Measurements from ENCODE around the gene SARDH.
"Not testable (repeated sequence)": the region's sequence is repeated elsewhere in the genome, so short reads cannot be mapped to it uniquely, and the experiment has no call there.

SARDH gene

DNA sequence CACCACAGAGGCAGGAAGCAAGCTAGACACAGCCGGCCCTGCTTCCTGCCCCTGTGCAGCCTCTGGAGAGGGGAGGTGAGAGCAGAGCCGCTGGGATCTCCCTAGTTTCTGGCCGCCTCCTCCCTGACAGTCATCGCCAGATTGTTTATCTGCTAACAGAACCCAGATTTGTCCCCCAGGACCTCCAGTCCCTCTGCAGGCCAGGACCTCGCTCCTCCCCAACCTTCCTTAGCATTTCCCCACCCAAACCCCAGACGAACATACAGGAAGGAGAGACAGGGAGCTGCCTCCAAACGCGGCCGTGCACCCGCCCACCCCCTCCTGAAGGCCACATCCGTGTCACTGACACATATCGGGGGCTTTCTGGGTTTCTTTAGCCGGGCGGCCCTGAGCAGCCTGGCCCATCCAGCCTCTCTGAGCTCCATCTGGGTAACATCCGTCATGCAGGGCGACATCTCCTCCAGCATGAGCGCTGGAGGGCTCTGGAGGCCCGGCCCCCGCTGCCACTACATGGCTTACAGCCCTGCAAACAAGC, 54.5 kb downstream of the SARDH start:
- no peak for DNase-seq

GRCh38 chr9:133682818-133683585, 55.1 kb downstream of the SARDH start:
- DNase-seq = no peak

GRCh38 chr9:133681658-133682306, 56.4 kb downstream of the SARDH start:
- DNase-seq = no peak

DNA sequence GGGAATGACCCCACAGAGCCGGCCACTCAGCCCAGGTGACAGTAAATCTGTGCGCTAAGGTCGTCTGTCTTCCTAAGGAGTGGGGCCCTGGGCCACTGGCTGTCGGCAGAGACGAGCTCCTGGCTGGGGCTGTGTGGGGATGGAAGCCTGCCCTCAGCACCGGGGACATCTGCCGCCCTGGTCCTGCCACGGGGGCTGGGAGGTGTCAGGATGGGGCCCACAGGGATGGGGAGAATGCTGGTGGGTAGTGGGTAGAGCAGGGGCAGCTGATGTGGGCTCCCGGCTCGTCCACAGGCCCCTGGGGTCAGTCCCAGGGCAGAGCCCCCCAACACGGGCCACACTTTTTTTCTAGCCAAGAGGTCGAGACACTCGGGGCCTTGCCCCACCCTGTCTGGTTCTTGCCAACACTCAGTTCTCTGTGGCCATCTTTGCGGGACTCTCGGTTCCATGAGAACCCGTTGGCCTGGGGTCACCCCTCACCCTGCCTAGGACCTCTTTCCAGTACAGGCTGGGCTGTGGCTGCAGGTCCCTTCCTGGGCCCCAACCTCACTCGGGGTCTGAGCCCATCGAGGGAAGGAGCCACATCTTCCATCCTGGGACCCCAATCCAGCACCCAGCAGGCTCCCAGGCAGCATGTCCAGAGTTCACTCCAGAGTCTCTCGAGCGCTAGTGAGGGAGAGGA, 57.0 kb downstream of the SARDH start:
- no peak for DNase-seq

DNA sequence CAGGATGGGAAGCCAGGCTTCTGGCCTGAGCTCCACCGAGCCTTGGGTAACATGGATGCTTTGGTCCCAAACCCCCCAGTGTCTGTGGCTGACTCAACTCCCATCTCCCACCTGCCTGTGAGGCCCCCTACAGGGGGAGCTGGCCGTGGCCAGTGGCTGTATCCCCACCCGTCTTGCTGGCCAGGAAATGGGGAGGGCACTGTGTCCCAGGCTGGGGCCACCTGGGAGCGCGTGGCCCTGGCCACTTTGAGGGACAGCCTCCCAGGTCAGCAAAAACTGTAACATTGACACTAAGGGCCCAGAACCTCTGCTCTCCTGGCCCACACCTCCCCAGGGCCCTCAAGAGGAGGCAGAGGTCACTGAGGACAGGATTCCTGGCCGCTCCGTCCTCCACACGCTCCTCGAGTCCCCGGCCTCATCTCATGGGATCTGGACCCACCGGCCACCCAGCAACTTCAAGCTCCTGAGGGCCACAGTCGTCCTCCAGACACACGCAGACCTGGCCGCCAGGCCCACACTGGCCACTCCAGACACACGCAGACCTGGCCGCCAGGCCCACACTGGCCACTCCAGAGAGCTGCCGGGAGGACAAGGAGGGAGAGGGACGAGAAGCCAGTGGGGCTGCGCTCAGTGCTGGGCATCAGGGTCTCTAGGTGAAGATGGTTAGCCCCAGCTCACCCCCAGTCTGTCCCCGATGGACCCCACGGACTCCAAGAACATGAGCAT, 57.7 kb downstream of the SARDH start:
- DNase-seq = no peak

DNA sequence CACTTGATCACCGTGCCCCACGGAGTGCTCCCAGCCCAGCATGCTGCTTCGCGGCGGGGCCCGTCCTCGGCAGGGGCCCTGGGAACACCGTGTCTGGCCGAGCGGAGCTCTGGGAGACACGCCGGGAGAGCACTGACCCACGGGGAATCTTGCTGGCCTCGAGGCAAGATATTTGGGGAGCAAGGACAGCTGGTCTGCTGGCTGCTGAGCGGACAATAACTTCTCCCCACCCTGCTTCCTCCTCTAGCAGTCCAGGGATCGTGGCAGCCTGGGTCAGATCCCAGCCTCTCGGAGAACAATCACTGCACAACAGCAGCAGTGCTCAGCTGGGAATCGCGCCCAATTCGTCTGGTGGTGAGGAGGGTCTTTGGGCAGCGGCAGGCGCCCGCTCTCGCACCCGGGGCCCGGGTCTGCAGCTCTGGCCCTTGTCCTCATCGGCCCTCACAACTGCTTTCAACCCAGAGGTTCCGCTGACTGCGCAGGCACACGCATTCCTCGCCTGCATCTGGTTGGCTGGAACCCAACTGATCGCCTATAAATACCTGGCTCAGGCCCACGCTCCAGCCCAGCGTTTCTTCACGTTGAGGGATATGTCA, 58.6 kb downstream of the SARDH start:
- DNase-seq = no peak

DNA sequence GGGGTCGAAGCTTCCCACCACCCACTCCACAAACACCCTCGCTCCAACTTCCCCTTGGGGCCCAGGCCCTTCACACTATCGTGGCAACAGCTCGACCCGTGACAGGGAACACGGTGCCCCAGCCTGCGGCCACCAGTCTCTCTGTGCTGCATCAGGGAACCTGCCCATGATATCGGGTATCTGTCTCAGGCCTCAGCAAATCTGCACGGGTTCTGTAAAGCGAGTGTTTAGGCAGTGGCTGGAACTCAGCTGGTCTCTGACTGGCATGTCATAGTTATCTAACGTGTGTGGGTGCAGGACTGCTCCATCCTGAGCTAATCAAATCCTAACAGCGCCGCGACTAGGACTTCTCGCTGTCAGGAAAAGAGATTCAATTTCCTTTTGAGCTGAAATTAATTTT, 59.1 kb downstream of the SARDH start:
- no peak for DNase-seq

GRCh38 chr9:133677126-133678010, 60.8 kb downstream of the SARDH start:
- no peak for DNase-seq

DNA sequence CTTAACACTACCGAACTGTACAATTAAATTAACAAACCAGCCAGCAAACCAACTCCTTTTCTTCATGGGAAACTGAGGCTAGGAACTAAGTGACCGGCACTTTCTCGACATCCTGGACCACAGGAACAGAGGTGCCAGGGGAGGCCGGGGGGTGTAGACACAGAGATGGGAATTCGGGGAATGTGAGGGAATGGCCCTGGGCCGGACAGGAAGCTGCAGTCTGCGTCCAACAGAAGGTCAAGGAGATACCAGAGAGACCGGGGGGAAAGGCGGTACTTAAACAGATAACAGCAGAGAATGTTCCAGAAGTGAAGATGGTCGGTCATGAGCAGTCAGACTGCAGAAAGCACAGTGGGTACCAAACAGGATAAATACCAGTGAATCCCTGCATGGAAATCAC, 61.7 kb downstream of the SARDH start:
- no peak for DNase-seq

DNA sequence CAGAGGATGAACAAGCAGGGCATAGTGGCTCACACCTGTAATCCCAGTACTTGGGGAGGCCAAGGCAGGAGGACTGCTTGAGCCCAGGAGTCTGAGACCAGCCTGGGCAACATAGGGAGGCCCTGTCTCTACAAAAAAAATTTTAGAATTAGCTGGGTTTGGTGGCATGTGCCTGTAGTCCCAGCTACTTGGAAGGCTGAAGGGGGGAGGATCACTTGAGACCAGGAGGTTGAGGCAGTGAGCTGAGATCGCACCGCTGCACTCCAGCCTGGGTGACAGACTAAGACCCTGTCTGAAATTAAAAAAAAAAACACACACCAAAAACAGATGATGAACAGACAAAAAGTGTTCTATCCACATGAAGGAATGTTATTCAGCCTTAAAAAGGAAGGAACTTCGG, 62.4 kb downstream of the SARDH start:
- not testable (repeated sequence) for DNase-seq

GRCh38 chr9:133674091-133674490, 64.1 kb downstream of the SARDH start:
- no peak for DNase-seq

DNA sequence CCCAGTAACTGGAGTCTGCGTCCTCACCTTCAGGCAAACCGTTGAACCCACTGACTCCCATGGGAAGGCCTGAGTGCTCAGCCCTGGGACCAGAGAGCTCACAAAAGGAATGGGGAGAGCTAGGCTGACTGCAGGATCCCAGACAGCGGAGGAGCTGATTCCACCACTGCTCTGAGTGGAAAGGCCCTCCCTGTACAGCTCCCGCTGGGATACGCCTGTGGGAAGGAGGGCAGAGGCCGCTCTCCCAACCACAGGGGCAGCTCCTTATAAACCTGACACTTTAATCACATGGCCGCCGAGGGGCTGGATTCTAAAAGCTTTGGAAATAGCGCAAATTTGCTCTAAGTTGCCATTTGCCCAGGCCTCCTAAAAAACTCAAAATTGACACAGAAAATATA, 64.9 kb downstream of the SARDH start:
- no peak for DNase-seq

GRCh38 chr9:133672503-133673257, 65.5 kb downstream of the SARDH start:
- DNase-seq = no peak

- no peak for DNase-seq
Measured at GRCh38 chr9:133671371-133671770, 66.8 kb downstream of the SARDH start.

DNA sequence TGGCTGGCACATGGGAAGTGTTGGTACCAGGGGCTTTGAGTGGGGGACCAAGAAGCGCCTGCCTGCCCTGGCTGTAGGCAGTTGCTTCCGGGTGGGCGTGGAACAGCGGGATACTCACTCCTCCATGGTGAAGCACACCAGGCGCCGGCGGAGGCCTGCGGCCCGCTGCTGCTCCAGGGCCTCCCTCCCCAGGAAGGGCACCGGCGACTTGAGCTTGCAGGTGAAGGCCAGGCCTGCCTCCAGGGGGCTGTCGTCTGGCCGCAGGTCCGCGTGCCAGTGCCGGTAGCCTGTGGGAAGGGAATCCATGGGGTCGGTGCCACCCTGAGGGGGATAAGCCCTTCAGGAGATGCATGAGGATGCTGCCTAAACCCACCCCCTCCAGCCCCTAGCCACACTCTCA, 67.7 kb downstream of the SARDH start:
- no peak for DNase-seq

GRCh38 chr9:133669182-133669801, 68.9 kb downstream of the SARDH start:
- DNase-seq = no peak

DNA sequence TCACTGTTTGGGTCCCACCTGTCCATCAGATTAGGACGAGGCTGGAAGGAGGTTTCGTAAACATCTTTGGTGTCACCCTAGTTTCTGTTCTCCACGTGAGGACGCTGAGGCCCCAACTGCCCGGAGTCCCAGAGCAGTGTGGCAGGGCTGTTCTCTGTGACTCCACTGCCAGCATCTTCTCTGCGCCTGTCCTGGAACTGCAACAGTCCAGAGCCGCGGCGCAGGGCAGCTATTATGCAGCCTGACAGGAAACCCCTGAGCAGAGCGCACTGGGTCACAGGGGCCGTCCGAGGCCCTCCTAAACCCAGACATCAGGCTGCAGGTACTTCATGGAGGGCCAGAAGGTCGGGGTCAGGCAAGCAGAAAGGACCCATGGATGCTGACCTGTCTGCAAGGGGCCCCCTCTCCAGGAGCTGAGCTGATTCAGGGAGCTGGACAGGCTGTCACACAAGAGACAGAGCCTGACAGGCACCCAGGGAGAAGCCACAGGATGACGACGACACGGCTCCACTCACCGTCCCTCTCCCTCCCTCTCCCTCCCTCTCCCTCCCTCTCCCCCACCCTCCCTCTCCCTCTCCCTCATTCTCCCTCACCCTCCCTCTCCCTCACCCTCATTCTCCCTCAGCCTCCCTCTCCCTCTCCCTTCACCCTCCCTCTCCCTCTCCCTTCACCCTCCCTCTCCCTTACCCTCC, 70.2 kb downstream of the SARDH start:
- DNase-seq = no peak

DNA sequence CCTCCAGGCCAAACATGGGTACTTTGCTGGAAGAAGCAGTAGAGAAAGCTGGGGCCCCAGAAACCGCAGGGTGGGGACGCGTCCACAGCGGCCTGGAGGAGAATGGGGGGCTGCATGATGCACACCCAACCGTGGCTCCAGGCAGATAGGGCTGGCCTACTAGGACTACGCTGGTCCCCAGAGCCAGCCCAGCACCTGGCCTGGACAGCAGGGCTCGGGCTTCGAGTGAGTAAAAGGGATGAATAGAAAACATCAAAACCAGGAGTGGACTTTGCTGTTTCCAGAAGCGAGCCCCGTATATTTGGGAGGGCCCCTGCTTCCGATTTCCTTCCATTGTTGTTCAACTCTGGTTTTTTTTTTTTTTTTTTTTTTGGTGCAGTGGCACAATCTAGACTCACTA, 71.3 kb downstream of the SARDH start:
- no peak for DNase-seq

DNA sequence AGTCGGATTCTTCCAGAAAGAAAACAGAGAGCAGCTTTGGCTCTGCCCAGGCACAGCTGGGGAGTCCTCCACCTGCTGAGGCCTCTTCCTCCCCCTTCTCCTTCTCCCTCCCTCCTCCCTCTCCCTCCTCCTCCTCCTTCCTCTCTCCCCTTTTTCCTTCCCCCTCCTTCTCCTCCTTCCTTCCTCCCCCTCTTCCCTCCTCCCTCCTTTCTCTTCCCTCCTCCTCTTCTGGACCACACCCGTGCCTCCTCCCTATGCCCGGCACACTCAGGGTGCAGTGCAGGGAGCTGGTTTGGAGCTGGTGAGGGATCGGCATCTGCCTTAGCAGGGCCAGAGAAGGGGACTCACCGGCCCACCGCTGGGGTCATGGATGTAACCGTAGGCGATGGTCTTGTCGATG, 71.8 kb downstream of the SARDH start:
- DNase-seq = no peak

DNA sequence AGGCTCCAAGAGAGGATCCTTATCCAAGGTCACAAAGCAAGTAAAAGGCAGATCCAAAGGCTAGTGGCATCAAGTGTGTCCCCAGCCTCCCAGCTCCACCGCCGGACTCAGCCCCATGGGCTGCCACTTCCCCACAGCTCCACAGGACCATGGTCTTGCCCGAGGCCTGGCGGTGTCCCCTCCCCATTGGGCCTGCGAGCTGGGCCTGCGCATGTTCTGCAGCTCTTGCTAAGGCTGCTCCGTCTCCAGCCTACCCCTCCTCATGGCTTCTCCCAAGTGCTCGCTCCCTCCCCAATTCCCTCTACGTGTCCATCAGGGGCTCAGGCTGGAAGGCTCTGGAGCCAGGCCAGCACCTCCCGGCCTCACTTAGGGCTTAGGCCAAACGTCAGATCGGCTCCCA, 72.6 kb downstream of the SARDH start:
- DNase-seq = no peak
